Measurements from ENCODE around the gene MACROD2. TPM values are rescaled to one million over a fixed set of nuclear protein-coding genes. Genes with fewer than 3 reads are reported as not detected.

The MACROD2 gene
- polyA plus RNA-seq, 2 of the 4 experiments (the other 2 are of a cell fraction) = 0.96 to 1.3 TPM

DNA sequence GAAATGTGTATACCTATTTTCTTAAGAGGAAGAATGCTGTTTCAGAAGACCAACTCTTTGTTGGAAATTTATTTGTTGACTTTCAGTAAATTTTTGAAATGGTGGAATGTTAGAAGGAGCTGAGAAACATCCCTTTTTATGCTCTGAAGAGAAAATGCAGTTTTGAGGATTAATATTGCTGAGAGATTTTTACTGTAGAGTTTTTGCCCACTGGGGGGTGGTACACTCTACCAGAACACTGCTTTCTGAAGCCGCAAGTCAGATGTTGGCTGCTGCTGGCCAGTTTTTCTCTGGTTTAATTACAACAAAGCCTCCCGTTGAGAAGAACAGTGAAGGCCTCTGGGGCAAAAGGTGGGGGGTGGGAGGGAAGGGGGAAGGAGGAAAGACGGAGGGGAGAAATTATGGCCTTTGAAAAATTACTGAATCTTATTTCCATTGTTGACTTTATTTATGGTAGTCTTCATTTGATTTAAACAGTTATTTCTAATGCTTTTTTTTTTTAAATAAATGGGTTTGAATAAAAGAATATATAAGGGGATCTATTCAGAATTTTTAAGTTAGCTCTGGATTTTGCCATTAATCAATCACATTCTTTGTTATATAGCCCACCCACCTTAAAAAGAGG lies 339.1 kb downstream of the MACROD2 start:
- FAIRE-seq (peak; percentile 73), ATAC-seq (peak in 1 of 2 experiments; percentile 37; a peak in 3 of 6 replicates), DNase-seq (ENCODE audit: low read depth in 1 of 2, low spot score in 1 of 2) (peak; percentile 37 to 71)
- Histone ChIP-seq H3K4me1 (peaks cover 26% of the 10 kb centered on the region; the same call in 2 of the 3 replicates), H3K4me2 (peak overlapping the region; percentile 83), H3K27ac (peak overlapping the region in 1 of 2 experiments; percentile 36; a peak in 2 of 6 replicates), H3K4me3 (peak overlapping the region; percentile 67), H3K9me3 (no peaks in the 10 kb centered on the region)
- TF ChIP-seq RAD21 (conservative IDR thresholded peaks at IDR 0.05 in 1 of 2, IDR thresholded peaks at IDR 0.05 in 1 of 2) = peak; percentile 84 to 94
- TF ChIP-seq PHF8 (IDR thresholded peaks at IDR 0.05; ENCODE audit: borderline replicate concordance, low read depth) = no peak
- peak; percentile 88 for TF ChIP-seq SMC3 (IDR thresholded peaks at IDR 0.05)
- peak; percentile 74 for TF ChIP-seq CTCF (IDR thresholded peaks at IDR 0.05)
- TF ChIP-seq GATA3 (IDR thresholded peaks at IDR 0.05; ENCODE audit: borderline replicate concordance) = no peak
- POLR2A ChIA-PET = no interaction called here
- CTCF ChIA-PET = interaction anchor here (0.6 to 2.0 kb wide), 15 partner anchors 9 to 1596 kb away, joined by 3 to 9 read pairs (median 3); partner anchors contain the start of gene MACROD2
- WGBS (ENCODE audit: missing lambda C conversion rate) = 3% methylated on average over 3 of the region's 3 CpGs

GRCh38 chr20:14335052-14335451 lies 339.7 kb downstream of the MACROD2 start:
- Histone ChIP-seq H3K4me1 (peaks cover 28% of the 10 kb centered on the region), H3K4me3 (peak overlapping the region; percentile 67), H3K4me2 (peak overlapping the region; percentile 83), H3K27ac (peak overlapping the region; percentile 36 to 46; a peak in 3 of 6 replicates), H3K9me3 (no peaks in the 10 kb centered on the region)
- TF ChIP-seq E2F6 (IDR thresholded peaks at IDR 0.05; ENCODE audit: borderline replicate concordance, low read depth) = no peak
- no peak for TF ChIP-seq EP300 (IDR thresholded peaks at IDR 0.05)
- TF ChIP-seq, protein P1, sequence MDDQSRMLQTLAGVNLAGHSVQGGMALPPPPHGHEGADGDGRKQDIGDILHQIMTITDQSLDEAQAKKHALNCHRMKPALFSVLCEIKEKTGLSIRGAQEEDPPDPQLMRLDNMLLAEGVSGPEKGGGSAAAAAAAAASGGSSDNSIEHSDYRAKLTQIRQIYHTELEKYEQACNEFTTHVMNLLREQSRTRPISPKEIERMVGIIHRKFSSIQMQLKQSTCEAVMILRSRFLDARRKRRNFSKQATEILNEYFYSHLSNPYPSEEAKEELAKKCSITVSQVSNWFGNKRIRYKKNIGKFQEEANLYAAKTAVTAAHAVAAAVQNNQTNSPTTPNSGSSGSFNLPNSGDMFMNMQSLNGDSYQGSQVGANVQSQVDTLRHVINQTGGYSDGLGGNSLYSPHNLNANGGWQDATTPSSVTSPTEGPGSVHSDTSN (IDR thresholded peaks at IDR 0.05) = no peak
- TF ChIP-seq HOXB5 (CRISPR knock-in tag; IDR thresholded peaks at IDR 0.05) = no peak
- TF ChIP-seq, protein P2, sequence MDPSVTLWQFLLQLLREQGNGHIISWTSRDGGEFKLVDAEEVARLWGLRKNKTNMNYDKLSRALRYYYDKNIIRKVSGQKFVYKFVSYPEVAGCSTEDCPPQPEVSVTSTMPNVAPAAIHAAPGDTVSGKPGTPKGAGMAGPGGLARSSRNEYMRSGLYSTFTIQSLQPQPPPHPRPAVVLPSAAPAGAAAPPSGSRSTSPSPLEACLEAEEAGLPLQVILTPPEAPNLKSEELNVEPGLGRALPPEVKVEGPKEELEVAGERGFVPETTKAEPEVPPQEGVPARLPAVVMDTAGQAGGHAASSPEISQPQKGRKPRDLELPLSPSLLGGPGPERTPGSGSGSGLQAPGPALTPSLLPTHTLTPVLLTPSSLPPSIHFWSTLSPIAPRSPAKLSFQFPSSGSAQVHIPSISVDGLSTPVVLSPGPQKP (IDR thresholded peaks at IDR 0.05; ENCODE audit: low read depth, low read length) = no peak
- no peak for TF ChIP-seq SMC3 (IDR thresholded peaks at IDR 0.05)
- TF ChIP-seq, protein P3, sequence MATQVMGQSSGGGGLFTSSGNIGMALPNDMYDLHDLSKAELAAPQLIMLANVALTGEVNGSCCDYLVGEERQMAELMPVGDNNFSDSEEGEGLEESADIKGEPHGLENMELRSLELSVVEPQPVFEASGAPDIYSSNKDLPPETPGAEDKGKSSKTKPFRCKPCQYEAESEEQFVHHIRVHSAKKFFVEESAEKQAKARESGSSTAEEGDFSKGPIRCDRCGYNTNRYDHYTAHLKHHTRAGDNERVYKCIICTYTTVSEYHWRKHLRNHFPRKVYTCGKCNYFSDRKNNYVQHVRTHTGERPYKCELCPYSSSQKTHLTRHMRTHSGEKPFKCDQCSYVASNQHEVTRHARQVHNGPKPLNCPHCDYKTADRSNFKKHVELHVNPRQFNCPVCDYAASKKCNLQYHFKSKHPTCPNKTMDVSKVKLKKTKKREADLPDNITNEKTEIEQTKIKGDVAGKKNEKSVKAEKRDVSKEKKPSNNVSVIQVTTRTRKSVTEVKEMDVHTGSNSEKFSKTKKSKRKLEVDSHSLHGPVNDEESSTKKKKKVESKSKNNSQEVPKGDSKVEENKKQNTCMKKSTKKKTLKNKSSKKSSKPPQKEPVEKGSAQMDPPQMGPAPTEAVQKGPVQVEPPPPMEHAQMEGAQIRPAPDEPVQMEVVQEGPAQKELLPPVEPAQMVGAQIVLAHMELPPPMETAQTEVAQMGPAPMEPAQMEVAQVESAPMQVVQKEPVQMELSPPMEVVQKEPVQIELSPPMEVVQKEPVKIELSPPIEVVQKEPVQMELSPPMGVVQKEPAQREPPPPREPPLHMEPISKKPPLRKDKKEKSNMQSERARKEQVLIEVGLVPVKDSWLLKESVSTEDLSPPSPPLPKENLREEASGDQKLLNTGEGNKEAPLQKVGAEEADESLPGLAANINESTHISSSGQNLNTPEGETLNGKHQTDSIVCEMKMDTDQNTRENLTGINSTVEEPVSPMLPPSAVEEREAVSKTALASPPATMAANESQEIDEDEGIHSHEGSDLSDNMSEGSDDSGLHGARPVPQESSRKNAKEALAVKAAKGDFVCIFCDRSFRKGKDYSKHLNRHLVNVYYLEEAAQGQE (IDR thresholded peaks at IDR 0.05) = no peak
- TF ChIP-seq MAFK (IDR thresholded peaks at IDR 0.05; ENCODE audit: partially characterized antibody) = no peak
- no peak for TF ChIP-seq EHMT2 (IDR thresholded peaks at IDR 0.05; ENCODE audit: low read depth)
- TF ChIP-seq ZC3H11A (IDR thresholded peaks at IDR 0.05) = no peak
- no peak for TF ChIP-seq KDM1A (IDR thresholded peaks at IDR 0.05; ENCODE audit: low read depth)
- TF ChIP-seq USF2 (IDR thresholded peaks at IDR 0.05) = no peak
- FAIRE-seq = no peak
- ATAC-seq = no peak
- no peak for DNase-seq (ENCODE audit: low read depth in 1 of 2, low spot score in 1 of 2)
- POLR2A ChIA-PET = no interaction called here
- CTCF ChIA-PET = interaction anchor here (0.6 to 2.0 kb wide), 5 partner anchors 10 to 1741 kb away, joined by 3 to 9 read pairs (median 4); partner anchors contain the start of gene MACROD2

All from A549 (cell line).